Measurements from ENCODE around the gene WDTC1. TPM values are rescaled to one million over a fixed set of nuclear protein-coding genes. Genes with fewer than 3 reads are reported as not detected.

WDTC1 gene
- total and polyA plus RNA-seq, 2 of the 13 experiments (the other 11 are each of a cell fraction or from before 2014, with no cell fraction given) = 5.5 TPM

DNA sequence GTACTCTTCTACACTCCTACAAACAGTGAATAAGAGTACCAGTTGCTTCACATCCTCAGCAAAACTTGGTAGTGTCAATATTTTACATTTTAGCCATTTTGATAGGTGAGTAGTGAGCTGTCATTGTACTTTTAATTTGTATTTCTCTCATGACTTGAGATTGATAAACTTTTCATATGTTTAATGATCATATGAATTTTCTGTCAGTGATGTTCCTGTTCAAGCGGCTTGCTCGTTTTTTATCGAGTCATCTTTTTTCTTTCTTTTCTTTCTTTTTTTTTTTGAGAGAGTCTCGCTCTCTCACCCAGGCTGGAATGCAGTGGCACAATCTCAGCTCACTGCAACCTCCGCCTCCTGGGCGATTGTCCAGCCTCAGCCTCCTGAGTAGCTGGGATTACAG, 17.0 kb upstream of the WDTC1 start (continued):
- TF ChIP-seq MATR3 (CRISPR knock-in tag; IDR thresholded peaks at IDR 0.05) (no peak), ZNF878 (CRISPR knock-in tag; IDR thresholded peaks at IDR 0.05) (no peak), ZNF24 (IDR thresholded peaks at IDR 0.05) (no peak), PBX2 (CRISPR knock-in tag; IDR thresholded peaks at IDR 0.05) (no peak)

GRCh38 chr1:27218736-27219135, 15.7 kb upstream of the WDTC1 start:
- ATAC-seq (no peak), DNase-seq (ENCODE audit: low spot score) (no peak), FAIRE-seq (no peak)
- TF ChIP-seq PCBP1 (IDR thresholded peaks at IDR 0.05; ENCODE audit: borderline replicate concordance, low read depth, low read length) = no peak
- no peak for TF ChIP-seq KLF16 (CRISPR knock-in tag; IDR thresholded peaks at IDR 0.05)
- no peak for TF ChIP-seq ZNF790 (CRISPR knock-in tag; IDR thresholded peaks at IDR 0.05; ENCODE audit: borderline replicate concordance)
- no peak for TF ChIP-seq ZFP36L1 (CRISPR knock-in tag; IDR thresholded peaks at IDR 0.05)
- TF ChIP-seq ZKSCAN8 (CRISPR knock-in tag; IDR thresholded peaks at IDR 0.05; ENCODE audit: borderline replicate concordance) = no peak
- no peak overlapping the region for H3K4me3 ChIP-seq (replicated peaks in 1 of 3; ENCODE audit: insufficient read depth in 1 of 3, low read depth in 2 of 3, low read length in 3 of 3)
- H3K27me3 ChIP-seq (ENCODE audit: control insufficient read depth in 1 of 2, insufficient read depth in 2 of 2, low read length in 2 of 2) = no peaks in the 10 kb centered on the region; a peak in 1 of 5 replicates
- intact Hi-C loops (cut with micrococcal nuclease; ENCODE audit: unreplicated experiment) = no loop called here
- no peak overlapping the region for H2AFZ ChIP-seq (ENCODE audit: low read length)
- CTCF ChIA-PET (ENCODE audit: low intra/inter-chr PET ratio, low total read pairs) = no interaction called here
- no peaks in the 10 kb centered on the region for H3K79me2 ChIP-seq (ENCODE audit: insufficient read depth, low read length)
- H3K36me3 ChIP-seq (replicated peaks in 1 of 2; ENCODE audit: control insufficient read depth in 1 of 2, insufficient read depth in 2 of 2, low read length in 2 of 2) = no peaks in the 10 kb centered on the region
- POLR2A ChIA-PET = no interaction called here
- no peak overlapping the region for H3K27ac ChIP-seq (ENCODE audit: extremely low read length, insufficient read depth, low read length)
- in situ Hi-C loops (cut with HindIII; ENCODE audit: extremely low pct_ligation_motif_present, low pct_unique_long_range_greater_than_20kb) = no loop called here
- H3K4me1 ChIP-seq (ENCODE audit: insufficient read depth, low read length) = no peaks in the 10 kb centered on the region
- H3K9ac ChIP-seq (ENCODE audit: insufficient read depth, low read depth, low read length) = no peak overlapping the region
- H4K20me1 ChIP-seq (ENCODE audit: insufficient read depth, low read length) = no peaks in the 10 kb centered on the region
- H3K4me2 ChIP-seq (ENCODE audit: low read depth, low read length) = no peak overlapping the region
- 22% methylated on average over 3 of the region's 3 CpGs for WGBS (ENCODE audit: low lambda C conversion rate)
- BruUV-seq (replicated peaks) = no TSS peak
- no peaks in the 10 kb centered on the region for H3K9me3 ChIP-seq (ENCODE audit: low read length)
